Duodenal mucosa (tissue), 2 donors: ENCODE data around the gene DCDC2C.

Experiments used
- H3K27ac ChIP-seq: one replicate; pipeline ENCODE4 v1.7.0; 2013; ENCODE audit warnings: low read depth, low read length
- H3K27me3 ChIP-seq, 2 donors: one replicate each; pipeline ENCODE4 v1.7.0; 2013; ENCODE audit warnings: low read length in 2 of 2, control low read depth in 1 of 2; ENCODE audit not compliant: insufficient read depth in 2 of 2, control insufficient read depth in 1 of 2
- H3K36me3 ChIP-seq, 2 donors: one replicate each; pipeline ENCODE4 v1.7.0; 2013; ENCODE audit warnings: low read length in 2 of 2, control low read depth in 1 of 2; ENCODE audit not compliant: insufficient read depth in 2 of 2, control insufficient read depth in 1 of 2
- H3K4me1 ChIP-seq, 2 donors: one replicate each; pipeline ENCODE4 v1.7.0; 2013; ENCODE audit warnings: low read length in 2 of 2, control low read depth in 1 of 2; ENCODE audit not compliant: insufficient read depth in 2 of 2, control insufficient read depth in 1 of 2
- H3K4me3 ChIP-seq, 2 donors: one replicate each; pipeline ENCODE4 v1.7.0; 2013; ENCODE audit warnings: low read length in 2 of 2, low read depth in 1 of 2
- H3K9ac ChIP-seq, 2 donors: one replicate each; pipeline ENCODE4 v1.7.0; 2013; ENCODE audit warnings: low read length in 2 of 2, low read depth in 1 of 2
- H3K9me3 ChIP-seq, 2 donors: one replicate each; pipeline ENCODE4 v1.7.0; 2013; ENCODE audit warnings: low read length in 2 of 2, control low read depth in 1 of 2; ENCODE audit not compliant: control insufficient read depth in 1 of 2

The DCDC2C gene

GRCh38 chr2:3780477-3781402, 77.4 kb downstream of the DCDC2C start:
- H3K4me3 ChIP-seq, result peak overlapping the region in 1 of 2 donors; percentile 7
- peaks cover 0 to 6% of the 10 kb centered on the region in 2 donors for H3K27me3 ChIP-seq
- no peaks in the 10 kb centered on the region for H3K36me3 ChIP-seq
- H3K9ac ChIP-seq, result no peak overlapping the region
- H3K9me3 ChIP-seq, result no peaks in the 10 kb centered on the region
- H3K27ac ChIP-seq, result no peak overlapping the region
- no peaks in the 10 kb centered on the region for H3K4me1 ChIP-seq

- no peaks in the 10 kb centered on the region for H3K36me3 ChIP-seq
- no peaks in the 10 kb centered on the region for H3K4me1 ChIP-seq
Measured at GRCh38 chr2:3784731-3785130, 81.4 kb downstream of the DCDC2C start.

GRCh38 chr2:3785220-3785889, 82.0 kb downstream of the DCDC2C start:
- no peaks in the 10 kb centered on the region for H3K4me1 ChIP-seq
- H3K9ac ChIP-seq, result no peak overlapping the region
- no peaks in the 10 kb centered on the region for H3K36me3 ChIP-seq
- H3K27me3 ChIP-seq, result no peaks in the 10 kb centered on the region
- no peak overlapping the region for H3K27ac ChIP-seq
- H3K4me3 ChIP-seq, result no peak overlapping the region
- H3K9me3 ChIP-seq, result no peaks in the 10 kb centered on the region

More at GRCh38 chr2:3784731-3785130, 81.4 kb downstream of the DCDC2C start:
- no peak overlapping the region for H3K9ac ChIP-seq
- H3K27me3 ChIP-seq, result no peaks in the 10 kb centered on the region
- no peaks in the 10 kb centered on the region for H3K9me3 ChIP-seq
- no peak overlapping the region for H3K27ac ChIP-seq
- no peak overlapping the region for H3K4me3 ChIP-seq

DNA sequence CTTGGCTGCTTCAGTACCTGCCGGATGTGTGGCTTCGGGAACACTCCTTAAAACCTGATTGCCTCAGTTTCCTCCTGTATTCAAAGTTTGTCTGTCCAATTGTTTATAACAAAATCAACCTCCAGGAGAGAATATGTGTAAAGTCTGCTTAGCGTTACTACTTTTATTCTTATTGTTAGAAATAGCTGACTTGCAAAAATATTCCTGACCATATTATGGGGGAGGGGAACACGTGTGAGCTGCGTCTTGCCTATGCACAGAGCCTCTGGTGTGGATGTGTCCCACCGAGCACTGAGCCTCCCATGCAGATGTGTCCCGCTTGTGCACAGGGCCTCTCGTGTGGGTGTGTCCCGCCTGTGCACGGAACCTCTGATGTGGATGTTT, 82.5 kb downstream of the DCDC2C start:
- Histone ChIP-seq H3K27ac (no peak overlapping the region), H3K36me3 (no peaks in the 10 kb centered on the region), H3K27me3 (no peaks in the 10 kb centered on the region), H3K9me3 (no peaks in the 10 kb centered on the region), H3K4me1 (no peaks in the 10 kb centered on the region), H3K9ac (no peak overlapping the region), H3K4me3 (no peak overlapping the region)

GRCh38 chr2:3787768-3788167, 84.4 kb downstream of the DCDC2C start:
- Histone ChIP-seq H3K27me3 (no peaks in the 10 kb centered on the region), H3K27ac (no peak overlapping the region), H3K4me3 (no peak overlapping the region), H3K4me1 (no peaks in the 10 kb centered on the region), H3K36me3 (no peaks in the 10 kb centered on the region), H3K9ac (no peak overlapping the region), H3K9me3 (no peaks in the 10 kb centered on the region)

DNA sequence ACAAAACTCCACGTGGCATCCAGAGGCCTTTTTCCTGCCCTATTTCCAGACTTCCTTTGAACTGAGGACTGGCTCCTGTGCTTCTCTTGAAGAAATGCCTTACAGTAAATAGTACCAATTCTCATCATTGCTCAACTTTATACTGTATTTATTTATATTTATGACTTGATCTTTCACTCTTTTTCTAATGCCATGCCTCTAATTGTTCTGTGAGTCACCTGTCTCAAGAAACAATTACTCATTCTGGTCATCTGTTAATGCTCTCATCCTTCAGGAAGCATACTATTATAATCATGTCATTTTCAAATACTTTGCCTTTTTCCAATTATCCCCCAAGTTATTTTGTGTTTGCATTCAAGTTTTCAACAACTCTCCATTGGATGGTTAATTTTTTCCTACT, 85.9 kb downstream of the DCDC2C start:
- Histone ChIP-seq H3K27me3 (no peaks in the 10 kb centered on the region), H3K9ac (no peak overlapping the region), H3K36me3 (no peaks in the 10 kb centered on the region), H3K4me3 (no peak overlapping the region), H3K9me3 (no peaks in the 10 kb centered on the region), H3K4me1 (no peaks in the 10 kb centered on the region), H3K27ac (no peak overlapping the region)

GRCh38 chr2:3793249-3793648, 89.9 kb downstream of the DCDC2C start:
- Histone ChIP-seq H3K36me3 (no peaks in the 10 kb centered on the region), H3K4me3 (no peak overlapping the region), H3K9ac (no peak overlapping the region), H3K4me1 (no peaks in the 10 kb centered on the region), H3K27ac (no peak overlapping the region), H3K27me3 (no peaks in the 10 kb centered on the region), H3K9me3 (no peaks in the 10 kb centered on the region)

DNA sequence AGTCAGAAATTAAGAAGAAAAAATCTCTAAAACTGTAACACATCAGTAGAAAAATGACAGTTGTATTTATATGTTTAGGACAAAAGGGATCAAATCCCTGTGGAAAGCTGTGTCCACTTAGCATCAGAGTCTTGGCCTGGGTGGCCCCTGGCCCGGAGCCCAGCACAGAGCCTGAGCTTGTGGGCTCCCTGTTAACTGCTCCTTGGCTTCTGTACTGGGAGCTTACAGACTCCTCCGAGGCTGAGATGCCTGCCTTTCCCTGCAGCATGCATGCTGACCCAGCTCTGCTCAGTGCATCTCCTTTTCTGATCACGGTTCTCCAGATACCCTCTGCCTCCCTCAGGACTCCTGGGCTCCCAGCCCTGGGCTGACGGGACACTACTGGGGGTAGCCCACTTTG, 98.1 kb downstream of the DCDC2C start:
- H3K27me3 ChIP-seq, result no peaks in the 10 kb centered on the region
- no peak overlapping the region for H3K9ac ChIP-seq
- no peaks in the 10 kb centered on the region for H3K9me3 ChIP-seq
- no peaks in the 10 kb centered on the region for H3K36me3 ChIP-seq
- peaks cover 0 to 2% of the 10 kb centered on the region in 2 donors for H3K4me1 ChIP-seq
- no peak overlapping the region for H3K27ac ChIP-seq
- H3K4me3 ChIP-seq, result no peak overlapping the region

DNA sequence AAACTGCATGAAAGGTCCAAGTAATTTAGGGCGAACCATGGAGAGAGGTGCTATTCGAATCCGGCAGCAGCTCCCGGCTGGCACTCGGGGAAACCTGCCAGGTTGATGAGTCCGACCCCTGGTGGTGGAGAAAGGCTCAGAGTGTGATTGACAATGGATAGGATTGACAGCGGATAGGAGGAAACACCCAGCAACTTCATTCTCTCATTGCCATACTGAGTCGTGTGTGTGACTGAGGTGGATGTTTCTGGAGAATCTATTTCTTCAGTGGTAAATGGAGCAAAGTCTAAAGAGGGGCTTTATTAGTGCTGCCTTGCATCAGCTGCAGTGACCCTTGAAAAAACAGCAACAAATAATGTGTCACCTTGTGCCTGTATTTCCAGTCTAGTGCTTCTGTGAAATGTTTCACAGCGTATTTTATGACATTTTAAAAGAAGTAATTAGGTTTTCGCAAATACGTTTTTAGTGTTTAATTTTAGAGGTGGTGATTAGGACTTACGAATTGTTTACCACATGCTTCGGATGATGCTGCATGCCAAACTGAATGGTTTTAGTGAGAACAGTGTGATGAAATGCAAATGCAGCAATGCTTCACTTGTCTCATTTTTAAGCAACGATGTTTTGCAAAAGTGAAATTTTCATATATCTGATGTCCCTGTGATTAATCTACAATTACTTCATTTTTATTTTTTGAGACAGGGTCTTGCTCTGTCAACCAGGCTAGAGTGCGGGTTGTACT, 102.0 kb downstream of the DCDC2C start:
- Histone ChIP-seq H3K27ac (no peak overlapping the region), H3K36me3 (no peaks in the 10 kb centered on the region), H3K4me1 (peaks cover 0 to 2% of the 10 kb centered on the region in 2 donors), H3K27me3 (no peaks in the 10 kb centered on the region), H3K4me3 (no peak overlapping the region), H3K9ac (no peak overlapping the region), H3K9me3 (peaks cover 0 to 4% of the 10 kb centered on the region in 2 donors)

DNA sequence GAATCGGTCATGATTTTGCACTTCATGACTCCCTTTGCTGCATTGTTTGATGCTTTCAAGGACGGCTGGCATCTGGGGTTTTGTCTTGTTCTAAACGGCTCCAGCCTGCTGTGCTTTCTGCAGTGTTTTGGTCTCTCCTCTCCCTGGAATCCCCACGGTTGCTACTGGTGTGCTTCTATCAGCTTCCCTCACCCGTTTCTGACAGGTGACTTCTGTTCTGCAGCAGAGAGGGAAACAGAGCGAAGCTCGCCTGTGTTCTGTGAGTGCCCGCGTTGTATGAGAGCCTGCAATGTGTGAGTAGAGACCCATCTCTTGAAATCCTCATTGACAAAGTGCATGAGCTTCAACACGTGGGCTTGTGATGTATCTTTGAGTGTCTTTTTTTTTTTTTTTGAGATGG, 102.8 kb downstream of the DCDC2C start:
- Histone ChIP-seq H3K27me3 (no peaks in the 10 kb centered on the region), H3K36me3 (no peaks in the 10 kb centered on the region), H3K4me1 (no peaks in the 10 kb centered on the region), H3K9me3 (peaks cover 0 to 4% of the 10 kb centered on the region in 2 donors), H3K4me3 (no peak overlapping the region), H3K9ac (no peak overlapping the region), H3K27ac (no peak overlapping the region)
